GM06990 (cell line): ENCODE measurements around the gene SYDE2.

Experiments used
- DNase-seq: peaks from one replicate; pipeline ENCODE4 v3.0.0-alpha.2; 2011; ENCODE audit not compliant: insufficient read length; ENCODE audit errors: extremely low read depth
- H3K27me3 ChIP-seq: replicated peaks from 2 replicates; pipeline ENCODE4 v1.6.0; 2011; ENCODE audit warnings: low read length; ENCODE audit not compliant: control insufficient read depth, insufficient read depth
- H3K36me3 ChIP-seq: 2 replicates; pipeline ENCODE4 v1.5.1; 2011; ENCODE audit warnings: low read length; ENCODE audit not compliant: control insufficient read depth, insufficient read depth
- H3K4me3 ChIP-seq: replicated peaks from 2 replicates; pipeline ENCODE4 v1.5.1; 2011; ENCODE audit warnings: low read depth, mild to moderate bottlenecking, control low read depth, low read length
- TF ChIP-seq, protein P1 (sequence below): IDR thresholded peaks from 2 replicates; pipeline ENCODE4 v1.5.1; 2011; ENCODE audit warnings: low read length, control low read depth, mild to moderate bottlenecking, inconsistent platforms; ENCODE audit not compliant: insufficient read depth, poor library complexity, severe bottlenecking

SYDE2 gene

DNA sequence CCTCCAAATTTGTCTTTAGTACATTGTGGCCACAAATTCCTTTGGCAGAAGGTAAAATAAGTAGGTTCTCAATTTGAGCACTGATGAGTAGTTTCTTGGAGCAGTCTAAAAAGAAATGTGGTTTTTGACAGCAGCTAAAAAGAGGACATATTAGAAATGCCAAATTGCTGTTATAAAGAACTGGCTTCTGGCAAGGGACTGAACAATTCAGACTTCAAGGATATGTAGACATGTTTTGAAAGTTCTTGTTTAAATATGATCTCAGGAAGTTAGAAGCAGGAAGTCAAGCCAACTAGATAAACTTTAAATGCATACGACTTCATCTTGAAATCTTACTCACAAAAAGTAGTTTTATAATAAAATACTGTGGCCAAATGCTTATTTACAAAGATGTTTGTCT, 39.8 kb upstream of the SYDE2 start:
- DNase-seq = no peak
- Histone ChIP-seq H3K4me3 (no peak overlapping the region), H3K27me3 (no peaks in the 10 kb centered on the region), H3K36me3 (no peaks in the 10 kb centered on the region)
- TF ChIP-seq, protein P1, sequence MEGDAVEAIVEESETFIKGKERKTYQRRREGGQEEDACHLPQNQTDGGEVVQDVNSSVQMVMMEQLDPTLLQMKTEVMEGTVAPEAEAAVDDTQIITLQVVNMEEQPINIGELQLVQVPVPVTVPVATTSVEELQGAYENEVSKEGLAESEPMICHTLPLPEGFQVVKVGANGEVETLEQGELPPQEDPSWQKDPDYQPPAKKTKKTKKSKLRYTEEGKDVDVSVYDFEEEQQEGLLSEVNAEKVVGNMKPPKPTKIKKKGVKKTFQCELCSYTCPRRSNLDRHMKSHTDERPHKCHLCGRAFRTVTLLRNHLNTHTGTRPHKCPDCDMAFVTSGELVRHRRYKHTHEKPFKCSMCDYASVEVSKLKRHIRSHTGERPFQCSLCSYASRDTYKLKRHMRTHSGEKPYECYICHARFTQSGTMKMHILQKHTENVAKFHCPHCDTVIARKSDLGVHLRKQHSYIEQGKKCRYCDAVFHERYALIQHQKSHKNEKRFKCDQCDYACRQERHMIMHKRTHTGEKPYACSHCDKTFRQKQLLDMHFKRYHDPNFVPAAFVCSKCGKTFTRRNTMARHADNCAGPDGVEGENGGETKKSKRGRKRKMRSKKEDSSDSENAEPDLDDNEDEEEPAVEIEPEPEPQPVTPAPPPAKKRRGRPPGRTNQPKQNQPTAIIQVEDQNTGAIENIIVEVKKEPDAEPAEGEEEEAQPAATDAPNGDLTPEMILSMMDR = no peak

GRCh38 chr1:85240174-85240601, 39.4 kb upstream of the SYDE2 start:
- TF ChIP-seq, protein P1 = no peak
- no peaks in the 10 kb centered on the region for H3K27me3 ChIP-seq
- DNase-seq = peak; percentile 8

DNA sequence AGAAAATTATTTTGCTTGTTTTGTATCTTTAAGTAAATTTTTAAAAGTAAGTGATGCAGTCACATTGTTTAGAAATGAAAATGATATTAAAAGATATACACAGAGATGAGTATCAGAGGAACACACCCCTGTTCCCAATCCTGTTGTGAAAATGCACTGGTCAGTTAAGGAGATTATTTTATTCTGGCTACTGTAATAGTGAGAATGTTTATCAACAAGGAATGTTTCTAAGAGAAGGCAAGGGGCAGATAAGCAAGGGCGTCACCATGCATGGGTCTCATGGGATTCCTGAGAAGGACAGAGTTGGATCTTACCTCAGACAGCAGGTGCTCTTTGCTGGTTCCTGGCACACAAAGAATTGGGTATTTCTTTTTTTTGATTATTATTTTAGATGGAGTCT, 36.8 kb upstream of the SYDE2 start:
- TF ChIP-seq, protein P1 = no peak
- H3K4me3 ChIP-seq = no peak overlapping the region
- H3K36me3 ChIP-seq = no peaks in the 10 kb centered on the region
- no peak for DNase-seq
- no peaks in the 10 kb centered on the region for H3K27me3 ChIP-seq

More at GRCh38 chr1:85240174-85240601, 39.4 kb upstream of the SYDE2 start:
- Histone ChIP-seq H3K36me3 (no peaks in the 10 kb centered on the region), H3K4me3 (no peak overlapping the region)

DNA sequence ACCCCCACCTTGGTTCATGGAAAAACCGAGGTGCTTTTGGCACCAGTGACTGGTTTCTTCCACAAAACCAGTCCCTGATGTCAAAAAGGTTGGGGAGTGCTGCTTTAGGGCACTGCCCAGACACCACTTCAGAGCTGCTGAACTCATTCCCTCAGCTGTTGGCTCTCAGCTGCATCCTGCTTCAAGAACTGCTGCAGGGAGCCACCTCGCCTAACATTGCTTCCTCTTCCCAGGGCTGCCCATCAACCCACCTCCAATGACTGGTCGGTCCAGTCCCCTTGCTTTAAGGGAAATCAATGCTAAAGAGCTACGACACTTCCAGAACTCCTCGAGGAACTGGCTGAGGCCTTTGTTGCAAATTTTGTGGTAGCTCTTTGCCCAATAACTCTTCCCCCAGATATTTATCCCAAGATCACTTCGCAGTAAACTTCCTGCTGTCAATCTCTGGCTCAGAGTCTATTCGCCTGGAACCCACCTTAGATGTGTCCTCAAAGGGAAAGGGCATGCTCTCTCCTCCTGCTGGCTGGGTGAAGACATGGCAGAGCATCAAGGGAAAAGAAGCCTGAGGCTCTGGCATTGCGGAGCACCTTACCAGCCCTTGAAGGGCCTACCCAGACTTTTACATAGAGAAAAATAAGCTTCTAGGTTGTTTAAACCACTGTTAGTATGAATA, 29.6 kb upstream of the SYDE2 start:
- Histone ChIP-seq H3K27me3 (no peaks in the 10 kb centered on the region), H3K36me3 (no peaks in the 10 kb centered on the region), H3K4me3 (no peak overlapping the region)
- no peak for DNase-seq
- TF ChIP-seq, protein P1 = peak; percentile 47

DNA sequence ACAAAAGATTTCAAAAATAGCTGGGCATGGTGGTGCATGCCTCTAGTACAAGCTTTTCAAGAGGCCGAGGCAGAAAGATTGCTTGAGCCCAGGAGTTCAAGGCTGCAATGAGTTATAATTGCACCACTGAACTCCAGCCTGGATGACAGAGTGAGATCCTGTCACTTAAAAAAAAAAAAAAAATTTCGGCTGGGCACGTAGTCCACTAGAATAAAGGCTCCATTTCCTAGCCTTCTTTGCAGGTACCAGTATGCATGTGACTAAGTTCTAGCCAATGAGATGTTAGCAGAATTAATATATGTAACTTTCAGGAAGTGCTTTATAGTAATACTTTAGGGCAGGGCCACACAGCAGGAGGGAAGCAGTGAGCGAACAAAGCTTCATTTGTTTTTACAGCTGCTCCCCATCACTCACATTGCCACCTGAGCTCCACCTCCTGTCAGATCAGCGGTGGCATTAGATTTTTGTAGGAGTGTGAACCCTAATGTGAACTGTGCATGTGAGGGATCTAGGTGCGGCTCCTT, 28.8 kb upstream of the SYDE2 start:
- H3K36me3 ChIP-seq = no peaks in the 10 kb centered on the region
- no peaks in the 10 kb centered on the region for H3K27me3 ChIP-seq
- TF ChIP-seq, protein P1 = no peak
- DNase-seq = no peak
- H3K4me3 ChIP-seq = no peak overlapping the region
